GM23338 (cell line): ENCODE data around the gene ERCC6L. TPM values are rescaled to one million over a fixed set of nuclear protein-coding genes. Genes with fewer than 3 reads are reported as not detected.

Experiments used
- ATAC-seq: fragments of 200-7000 bp; cut with Tn5 transposase; 3 replicates; pipeline ENCODE4 v1.9.1; 2020
- DNase-seq: peaks from one replicate; pipeline ENCODE4 v3.0.0-alpha.2; 2015; ENCODE audit warnings: low spot score
- H2AFZ ChIP-seq: fragments of 200-600 bp; sonication (generic); 2 replicates; pipeline ENCODE4 v1.8.0; 2016; ENCODE audit warnings: antibody characterized with exemption, mild to moderate bottlenecking, moderate library complexity
- H3F3A ChIP-seq: fragments of 200-600 bp; sonication (generic); replicated peaks from 2 replicates; pipeline ENCODE4 v1.8.0; 2017; ENCODE audit warnings: antibody characterized with exemption, mixed run types, low read depth
- H3K27ac ChIP-seq: fragments of 200-600 bp; sonication (generic); 2 replicates; pipeline ENCODE4 v1.6.1; 2016; ENCODE audit warnings: low read depth
- H3K27me3 ChIP-seq: fragments of 200-600 bp; sonication (generic); 2 replicates; pipeline ENCODE4 v1.8.0; 2016; ENCODE audit warnings: mild to moderate bottlenecking, mixed run types, moderate library complexity; ENCODE audit not compliant: insufficient read depth
- H3K36me3 ChIP-seq: fragments of 200-600 bp; sonication (generic); 2 replicates; pipeline ENCODE4 v1.8.0; 2016; ENCODE audit warnings: mild to moderate bottlenecking; ENCODE audit not compliant: insufficient read depth
- H3K4me1 ChIP-seq: fragments of 200-600 bp; sonication (generic); 2 replicates; pipeline ENCODE4 v1.8.0; 2016; ENCODE audit warnings: mild to moderate bottlenecking, moderate library complexity; ENCODE audit not compliant: insufficient read depth
- H3K4me2 ChIP-seq: fragments of 200-600 bp; sonication (generic); 2 replicates; pipeline ENCODE4 v1.7.1; 2017; ENCODE audit warnings: mixed run types
- H3K4me3 ChIP-seq: fragments of 200-600 bp; sonication (generic); 2 replicates; pipeline ENCODE4 v1.6.1; 2016; ENCODE audit warnings: mixed run types
- H3K79me2 ChIP-seq: fragments of 200-600 bp; sonication (generic); replicated peaks from 2 replicates; pipeline ENCODE4 v1.8.0; 2017; ENCODE audit warnings: mild to moderate bottlenecking; ENCODE audit not compliant: insufficient read depth
- H3K9me2 ChIP-seq: fragments of 200-600 bp; sonication (generic); 2 replicates; pipeline ENCODE4 v1.8.0; 2017; ENCODE audit not compliant: insufficient read depth
- H4K20me1 ChIP-seq: fragments of 200-600 bp; sonication (generic); replicated peaks from 2 replicates; pipeline ENCODE4 v1.8.0; 2017; ENCODE audit warnings: mild to moderate bottlenecking; ENCODE audit not compliant: insufficient read depth
- H3K27ac Mint-ChIP-seq: 2 replicates; pipeline ENCODE4 v1.8.0; 2020; ENCODE audit warnings: inconsistent platforms, mild to moderate bottlenecking, moderate library complexity, mixed read lengths
- H3K27me3 Mint-ChIP-seq: 3 replicates; pipeline ENCODE4 v1.8.0; 2022; ENCODE audit warnings: low read depth, mild to moderate bottlenecking, moderate library complexity, mixed read lengths, inconsistent platforms; ENCODE audit not compliant: insufficient read depth, poor library complexity
- H3K36me3 Mint-ChIP-seq: 3 replicates; pipeline ENCODE4 v1.8.0; 2021; ENCODE audit warnings: low read depth, mild to moderate bottlenecking, inconsistent platforms, moderate library complexity, mixed read lengths
- H3K4me1 Mint-ChIP-seq: 3 replicates; pipeline ENCODE4 v1.8.0; 2020; ENCODE audit warnings: mild to moderate bottlenecking, inconsistent platforms, mixed read lengths
- H3K4me3 Mint-ChIP-seq: 3 replicates; pipeline ENCODE4 v1.8.0; 2021; ENCODE audit warnings: moderate library complexity, mild to moderate bottlenecking, inconsistent platforms, mixed read lengths
- H3K9me3 Mint-ChIP-seq: 3 replicates; pipeline ENCODE4 v1.8.0; 2020; ENCODE audit warnings: moderate library complexity, mild to moderate bottlenecking, inconsistent platforms, mixed read lengths
- CREB1 ChIP-seq: fragments of 250-450 bp; sonication (Bioruptor Pico); IDR thresholded peaks from 2 replicates; pipeline ENCODE4 v1.5.0; 2020; ENCODE audit warnings: low read depth, mild to moderate bottlenecking, moderate library complexity
- EZH2 ChIP-seq: fragments of 200-600 bp; sonication (generic); IDR thresholded peaks from one replicate; pipeline ENCODE4 v1.8.0; 2017; ENCODE audit warnings: antibody characterized with exemption, mild to moderate bottlenecking, low read depth; ENCODE audit not compliant: unreplicated experiment
- EZH2phosphoT487 ChIP-seq: fragments of 200-600 bp; sonication (generic); IDR thresholded peaks from one replicate; pipeline ENCODE4 v1.8.1; 2018; ENCODE audit warnings: antibody characterized with exemption; ENCODE audit not compliant: unreplicated experiment
- JUNB ChIP-seq: IDR thresholded peaks from one replicate; pipeline ENCODE4 v1.6.1; 2016; ENCODE audit warnings: antibody characterized with exemption; ENCODE audit not compliant: unreplicated experiment
- NANOG ChIP-seq: IDR thresholded peaks from 2 replicates; pipeline ENCODE4 v1.6.1; 2016; ENCODE audit warnings: antibody characterized with exemption, borderline replicate concordance
- POLR2AphosphoS5 ChIP-seq: IDR thresholded peaks from 2 replicates; pipeline ENCODE4 v1.6.1; 2016; ENCODE audit warnings: antibody characterized with exemption, low read depth
- STAT1 ChIP-seq: IDR thresholded peaks from one replicate; pipeline ENCODE4 v1.6.1; 2016; ENCODE audit warnings: antibody characterized with exemption; ENCODE audit not compliant: unreplicated experiment
- ZNF114 ChIP-seq: fragments of 250-450 bp; sonication (Bioruptor Pico); IDR thresholded peaks from 2 replicates; pipeline ENCODE4 v1.5.0; 2020; ENCODE audit warnings: mild to moderate bottlenecking, moderate library complexity
- polyA plus RNA-seq: library from polyadenylated mRNA; unstranded; fragments of >200 nt; fragmentation: Nextera tagmentation; extraction: Ambion mirVana; gene quantifications from 2 replicates; pipeline ENCODE4 v1.2.1, GENCODE V29; 2016
- total RNA-seq: library from RNA; depleted of rRNA; stranded (reverse); fragments of >200 nt; shearing (Covaris generic); gene quantifications from 2 replicates; pipeline ENCODE4 v1.2.3, GENCODE V29; 2014
- TF ChIP-seq, protein P1 (sequence below), 2 experiments: fragments of 200-600 bp in 1 of 2; sonication (generic) in 1 of 2; conservative IDR thresholded peaks; 2 replicates each; pipeline versions ENCODE4 v1.5.1 to v1.6.1; 2016 to 2017; ENCODE audit warnings: antibody characterized with exemption in 2 of 2, low read depth in 2 of 2, mild to moderate bottlenecking in 2 of 2, moderate library complexity in 1 of 2
- TF ChIP-seq, protein P2 (sequence below): IDR thresholded peaks from 2 replicates; pipeline ENCODE4 v1.6.1; 2016; ENCODE audit warnings: antibody characterized with exemption
- TF ChIP-seq, protein P3 (sequence below): IDR thresholded peaks from one replicate; pipeline ENCODE4 v1.6.1; 2018; ENCODE audit warnings: antibody characterized with exemption; ENCODE audit not compliant: unreplicated experiment

The ERCC6L gene
- total and polyA plus RNA-seq, 2 experiments from 2014 or later, result 11.3 to 23.1 TPM

DNA sequence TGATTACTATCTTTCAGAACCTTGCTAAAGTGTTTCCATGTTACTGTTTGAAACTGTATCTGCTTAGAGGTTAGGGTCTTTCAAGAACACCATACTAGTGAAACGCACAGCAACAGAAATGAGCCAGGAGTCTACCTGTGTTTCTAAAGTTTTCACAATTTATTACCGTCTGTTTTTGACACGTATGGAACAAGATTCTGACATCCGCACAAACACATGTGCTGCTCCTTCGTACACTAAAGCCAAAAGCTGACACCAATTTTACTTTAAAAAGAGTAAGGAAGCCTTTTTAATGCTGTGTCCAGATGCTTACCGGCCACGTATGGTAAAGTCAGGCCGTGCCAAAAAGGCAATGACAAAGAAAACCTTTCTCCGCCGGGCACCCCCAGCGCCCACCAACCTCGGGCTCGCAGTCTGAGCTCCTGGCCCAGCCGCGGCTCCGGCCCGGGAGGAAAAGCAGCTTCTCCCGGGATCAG is 37.7 kb upstream of the ERCC6L start:
- no peak for DNase-seq
- Histone ChIP-seq H3K4me3 (peak overlapping the region; percentile 78), H3K36me3 (peaks cover 13% of the 10 kb centered on the region), H3K27ac (peak overlapping the region; percentile 79; the same call in 1 of the 2 replicates), H3K4me2 (peak overlapping the region; percentile 91), H3K27me3 (no peaks in the 10 kb centered on the region), H3K9me2 (no peaks in the 10 kb centered on the region), H3K4me1 (peaks cover 14% of the 10 kb centered on the region; the same call in 1 of the 2 replicates), H3F3A (peaks cover 18% of the 10 kb centered on the region), H2AFZ (no peak overlapping the region), H4K20me1 (peaks cover 11% of the 10 kb centered on the region), H3K79me2 (peaks cover 29% of the 10 kb centered on the region)
- Mint-ChIP-seq H3K36me3 (peaks cover 50% of the 10 kb centered on the region), H3K4me1 (peaks cover 35% of the 10 kb centered on the region), H3K9me3 (no peaks in the 10 kb centered on the region), H3K4me3 (peak overlapping the region; percentile 81), H3K27me3 (peaks cover 5% of the 10 kb centered on the region), H3K27ac (peak overlapping the region; percentile 93)
- ATAC-seq, result no peak
- TF ChIP-seq, protein P1, sequence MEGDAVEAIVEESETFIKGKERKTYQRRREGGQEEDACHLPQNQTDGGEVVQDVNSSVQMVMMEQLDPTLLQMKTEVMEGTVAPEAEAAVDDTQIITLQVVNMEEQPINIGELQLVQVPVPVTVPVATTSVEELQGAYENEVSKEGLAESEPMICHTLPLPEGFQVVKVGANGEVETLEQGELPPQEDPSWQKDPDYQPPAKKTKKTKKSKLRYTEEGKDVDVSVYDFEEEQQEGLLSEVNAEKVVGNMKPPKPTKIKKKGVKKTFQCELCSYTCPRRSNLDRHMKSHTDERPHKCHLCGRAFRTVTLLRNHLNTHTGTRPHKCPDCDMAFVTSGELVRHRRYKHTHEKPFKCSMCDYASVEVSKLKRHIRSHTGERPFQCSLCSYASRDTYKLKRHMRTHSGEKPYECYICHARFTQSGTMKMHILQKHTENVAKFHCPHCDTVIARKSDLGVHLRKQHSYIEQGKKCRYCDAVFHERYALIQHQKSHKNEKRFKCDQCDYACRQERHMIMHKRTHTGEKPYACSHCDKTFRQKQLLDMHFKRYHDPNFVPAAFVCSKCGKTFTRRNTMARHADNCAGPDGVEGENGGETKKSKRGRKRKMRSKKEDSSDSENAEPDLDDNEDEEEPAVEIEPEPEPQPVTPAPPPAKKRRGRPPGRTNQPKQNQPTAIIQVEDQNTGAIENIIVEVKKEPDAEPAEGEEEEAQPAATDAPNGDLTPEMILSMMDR (conservative IDR thresholded peaks at IDR 0.05; ENCODE audit: low read depth in 2 of 2), result no peak
- TF ChIP-seq CREB1 (CRISPR knock-in tag), result no peak
- TF ChIP-seq EZH2phosphoT487, result no peak
- TF ChIP-seq POLR2AphosphoS5, result no peak
- TF ChIP-seq, protein P2, sequence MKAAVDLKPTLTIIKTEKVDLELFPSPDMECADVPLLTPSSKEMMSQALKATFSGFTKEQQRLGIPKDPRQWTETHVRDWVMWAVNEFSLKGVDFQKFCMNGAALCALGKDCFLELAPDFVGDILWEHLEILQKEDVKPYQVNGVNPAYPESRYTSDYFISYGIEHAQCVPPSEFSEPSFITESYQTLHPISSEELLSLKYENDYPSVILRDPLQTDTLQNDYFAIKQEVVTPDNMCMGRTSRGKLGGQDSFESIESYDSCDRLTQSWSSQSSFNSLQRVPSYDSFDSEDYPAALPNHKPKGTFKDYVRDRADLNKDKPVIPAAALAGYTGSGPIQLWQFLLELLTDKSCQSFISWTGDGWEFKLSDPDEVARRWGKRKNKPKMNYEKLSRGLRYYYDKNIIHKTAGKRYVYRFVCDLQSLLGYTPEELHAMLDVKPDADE, result no peak
- no peak for TF ChIP-seq EZH2
- TF ChIP-seq, protein P3, sequence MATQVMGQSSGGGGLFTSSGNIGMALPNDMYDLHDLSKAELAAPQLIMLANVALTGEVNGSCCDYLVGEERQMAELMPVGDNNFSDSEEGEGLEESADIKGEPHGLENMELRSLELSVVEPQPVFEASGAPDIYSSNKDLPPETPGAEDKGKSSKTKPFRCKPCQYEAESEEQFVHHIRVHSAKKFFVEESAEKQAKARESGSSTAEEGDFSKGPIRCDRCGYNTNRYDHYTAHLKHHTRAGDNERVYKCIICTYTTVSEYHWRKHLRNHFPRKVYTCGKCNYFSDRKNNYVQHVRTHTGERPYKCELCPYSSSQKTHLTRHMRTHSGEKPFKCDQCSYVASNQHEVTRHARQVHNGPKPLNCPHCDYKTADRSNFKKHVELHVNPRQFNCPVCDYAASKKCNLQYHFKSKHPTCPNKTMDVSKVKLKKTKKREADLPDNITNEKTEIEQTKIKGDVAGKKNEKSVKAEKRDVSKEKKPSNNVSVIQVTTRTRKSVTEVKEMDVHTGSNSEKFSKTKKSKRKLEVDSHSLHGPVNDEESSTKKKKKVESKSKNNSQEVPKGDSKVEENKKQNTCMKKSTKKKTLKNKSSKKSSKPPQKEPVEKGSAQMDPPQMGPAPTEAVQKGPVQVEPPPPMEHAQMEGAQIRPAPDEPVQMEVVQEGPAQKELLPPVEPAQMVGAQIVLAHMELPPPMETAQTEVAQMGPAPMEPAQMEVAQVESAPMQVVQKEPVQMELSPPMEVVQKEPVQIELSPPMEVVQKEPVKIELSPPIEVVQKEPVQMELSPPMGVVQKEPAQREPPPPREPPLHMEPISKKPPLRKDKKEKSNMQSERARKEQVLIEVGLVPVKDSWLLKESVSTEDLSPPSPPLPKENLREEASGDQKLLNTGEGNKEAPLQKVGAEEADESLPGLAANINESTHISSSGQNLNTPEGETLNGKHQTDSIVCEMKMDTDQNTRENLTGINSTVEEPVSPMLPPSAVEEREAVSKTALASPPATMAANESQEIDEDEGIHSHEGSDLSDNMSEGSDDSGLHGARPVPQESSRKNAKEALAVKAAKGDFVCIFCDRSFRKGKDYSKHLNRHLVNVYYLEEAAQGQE, result no peak
- TF ChIP-seq JUNB, result no peak

DNA sequence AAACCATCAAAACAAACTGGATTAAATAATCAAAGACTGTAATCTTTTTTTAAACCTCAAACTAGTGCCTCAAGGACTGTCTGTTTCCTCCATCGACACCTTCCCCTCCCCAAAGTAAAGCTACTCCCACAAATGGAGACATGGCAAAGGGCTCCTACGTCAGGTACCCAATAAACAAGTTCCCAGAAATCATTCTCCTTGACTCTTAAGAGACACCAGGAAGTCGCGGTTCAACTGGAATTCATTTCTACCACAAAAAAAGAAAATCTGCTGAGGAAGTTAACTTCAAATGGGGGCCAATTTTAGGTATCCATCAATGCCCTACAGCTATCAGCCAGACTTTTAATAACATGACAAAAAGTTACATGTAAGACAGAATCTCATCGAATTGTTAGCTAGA is 35.7 kb upstream of the ERCC6L start:
- peaks cover 2% of the 10 kb centered on the region for H3K27me3 Mint-ChIP-seq
- Histone ChIP-seq H3K27ac (0 out of 2 replicates have a peak overlapping the region, but pooled peaks have one; percentile 50), H2AFZ (no peak overlapping the region), H3K4me1 (peaks cover 14% of the 10 kb centered on the region; the same call in 1 of the 2 replicates), H3K79me2 (peaks cover 29% of the 10 kb centered on the region), H3K4me3 (peak overlapping the region; percentile 78; the same call in 1 of the 2 replicates), H3K4me2 (peak overlapping the region; percentile 91; the same call in 1 of the 2 replicates), H3K27me3 (no peaks in the 10 kb centered on the region), H3F3A (peaks cover 21% of the 10 kb centered on the region), H3K9me2 (no peaks in the 10 kb centered on the region), H3K36me3 (peaks cover 17% of the 10 kb centered on the region), H4K20me1 (peaks cover 11% of the 10 kb centered on the region)
- H3K4me3 Mint-ChIP-seq, result peak overlapping the region; percentile 81
- H3K4me1 Mint-ChIP-seq, result peaks cover 28% of the 10 kb centered on the region
- peaks cover 67% of the 10 kb centered on the region for H3K36me3 Mint-ChIP-seq
- DNase-seq, result no peak
- ATAC-seq, result no peak
- no peaks in the 10 kb centered on the region for H3K9me3 Mint-ChIP-seq
- H3K27ac Mint-ChIP-seq, result peak overlapping the region; percentile 29; the same call in 1 of the 2 replicates
- TF ChIP-seq NANOG (no peak), STAT1 (no peak), EZH2phosphoT487 (no peak), CREB1 (CRISPR knock-in tag) (no peak), ZNF114 (CRISPR knock-in tag) (no peak), JUNB (no peak), EZH2 (no peak)
- TF ChIP-seq, protein P2, result no peak
- TF ChIP-seq, protein P3, result no peak
